Fibroblast of mammary gland (primary cell): ENCODE measurements around the gene LDB1.

Source experiments
- DNase-seq: peaks from one replicate; pipeline ENCODE4 v3.0.0-alpha.2; 2010; ENCODE audit warnings: low read depth
- H3K4me3 ChIP-seq: 2 replicates; pipeline ENCODE4 v1.5.1; 2011; ENCODE audit warnings: low read depth, mild to moderate bottlenecking, low read length, moderate library complexity; ENCODE audit not compliant: control insufficient read depth
- CTCF ChIP-seq: conservative IDR thresholded peaks from 2 replicates; pipeline ENCODE4 v1.5.1; 2011; ENCODE audit warnings: low read depth, low read length, inconsistent platforms; ENCODE audit not compliant: control insufficient read depth, insufficient read depth

LDB1 gene

DNA sequence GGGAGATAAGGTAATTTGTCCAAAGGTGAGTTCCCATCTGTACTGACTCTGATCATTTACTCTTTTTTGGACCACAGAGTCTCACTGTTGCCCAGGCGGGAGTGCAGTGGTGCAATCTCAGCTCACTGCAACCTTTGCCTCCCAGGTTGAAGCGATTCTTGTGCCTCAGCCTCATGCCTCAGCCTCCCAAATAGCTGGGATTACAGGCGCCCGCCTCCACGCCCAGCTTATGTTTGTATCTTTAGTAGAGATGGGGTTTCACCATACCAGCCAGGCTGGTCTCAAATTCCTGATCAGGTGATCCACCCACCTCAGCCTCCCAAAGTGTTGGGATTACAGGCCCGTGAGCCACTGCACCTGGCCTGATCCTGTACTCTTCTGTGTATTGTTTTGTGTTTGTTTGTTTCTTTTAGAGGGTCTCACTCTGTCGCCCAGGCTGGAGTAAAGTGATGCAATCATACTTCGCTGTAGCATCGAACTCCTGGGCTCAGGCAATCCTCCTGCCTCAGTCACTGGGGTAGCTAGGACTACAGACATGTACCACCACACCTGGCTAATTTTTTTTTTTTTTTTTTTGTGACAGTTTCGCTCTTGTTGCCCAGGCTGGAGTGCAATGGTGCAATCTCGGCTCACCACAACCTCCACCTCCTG is 34.4 kb upstream of the LDB1 start:
- DNase-seq, result no peak
- no peak for TF ChIP-seq CTCF
- no peak overlapping the region for H3K4me3 ChIP-seq

DNA sequence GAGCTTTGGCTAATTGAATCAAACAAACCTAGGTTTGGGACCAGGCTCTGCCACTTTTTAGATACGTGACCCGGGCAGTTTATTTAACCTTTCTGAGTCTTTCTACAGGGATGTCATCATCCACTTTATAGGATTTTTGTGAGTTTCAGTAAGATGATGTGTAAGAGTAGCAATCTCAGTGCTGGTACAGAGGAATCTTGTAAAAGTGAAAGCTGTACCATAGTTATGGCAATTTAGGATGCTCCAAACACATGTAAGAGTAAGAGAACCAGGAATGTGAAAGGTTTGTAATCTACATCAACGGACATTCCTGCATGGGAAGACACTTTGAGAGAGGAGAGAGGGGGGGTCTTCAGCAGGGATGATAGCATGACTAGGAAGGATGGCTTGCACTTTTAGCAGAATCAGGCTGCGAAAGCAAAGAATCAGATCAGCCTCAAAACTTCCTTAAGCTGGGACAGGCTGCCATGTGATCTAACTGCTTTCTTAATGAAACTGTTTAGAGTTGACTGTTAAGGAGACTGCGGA is 33.0 kb upstream of the LDB1 start:
- TF ChIP-seq CTCF, result no peak
- peak overlapping the region; percentile 99 for H3K4me3 ChIP-seq
- no peak for DNase-seq

GRCh38 chr10:102152545-102152890 is 32.4 kb upstream of the LDB1 start:
- TF ChIP-seq CTCF, result no peak
- H3K4me3 ChIP-seq, result peak overlapping the region; percentile 99
- peak; percentile 26 for DNase-seq

DNA sequence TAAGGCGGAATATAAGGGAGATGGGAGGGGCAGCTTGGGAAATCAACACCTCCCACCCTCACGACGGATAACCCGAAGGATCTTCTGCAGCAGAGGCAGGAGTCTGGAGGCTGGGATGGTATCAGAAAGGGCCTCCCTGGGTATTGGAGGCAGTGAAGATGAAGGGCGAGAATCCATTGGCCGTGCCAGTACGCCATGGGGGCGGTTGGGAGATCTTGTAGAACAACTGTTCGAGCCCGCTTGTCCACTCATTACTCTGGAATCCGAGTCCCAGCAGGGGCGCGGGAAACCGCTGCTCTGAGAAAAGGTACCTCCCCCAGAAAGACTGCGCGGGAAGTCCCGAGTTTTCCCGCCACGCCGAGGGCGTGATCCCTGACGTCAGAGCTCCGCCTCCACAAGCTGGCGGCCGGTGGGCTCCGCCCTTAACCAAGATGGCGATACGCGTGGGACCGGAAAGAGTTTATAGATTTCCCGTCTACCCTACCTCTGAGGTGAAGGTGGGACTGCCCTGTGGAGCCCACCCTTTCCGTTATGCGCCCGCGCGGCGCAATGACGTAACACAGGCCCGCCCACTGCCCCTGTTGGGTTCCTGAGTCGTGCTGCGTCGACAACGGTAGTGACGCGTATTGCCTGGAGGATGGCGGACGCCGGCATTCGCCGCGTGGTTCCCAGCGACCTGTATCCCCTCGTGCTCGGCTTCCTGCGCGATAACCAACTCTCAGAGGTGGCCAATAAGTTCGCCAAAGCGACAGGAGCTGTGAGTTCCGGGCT is 31.8 kb upstream of the LDB1 start, which contains the start of gene NOLC1:
NOLC1 (plus strand) TSS at position 616 of the 771 bp plus-strand sequence; CDS start at position 638, 22 bp downstream.
- no peak for TF ChIP-seq CTCF
- peak; percentile 99 for DNase-seq
- peak within 1 kb of the TSS; percentile 99 for H3K4me3 ChIP-seq

- H3K4me3 ChIP-seq, result peak overlapping the region; percentile 41
- DNase-seq, result peak; percentile 72
- TF ChIP-seq CTCF, result no peak
Measured at GRCh38 chr10:102150970-102151773, 31.0 kb upstream of the LDB1 start.

- H3K4me3 ChIP-seq, result no peak overlapping the region
- no peak for DNase-seq
- TF ChIP-seq CTCF, result no peak
Measured at GRCh38 chr10:102148275-102148674, 28.1 kb upstream of the LDB1 start.
